ENCODE measurements around the gene PCCA.

Gene PCCA

DNA sequence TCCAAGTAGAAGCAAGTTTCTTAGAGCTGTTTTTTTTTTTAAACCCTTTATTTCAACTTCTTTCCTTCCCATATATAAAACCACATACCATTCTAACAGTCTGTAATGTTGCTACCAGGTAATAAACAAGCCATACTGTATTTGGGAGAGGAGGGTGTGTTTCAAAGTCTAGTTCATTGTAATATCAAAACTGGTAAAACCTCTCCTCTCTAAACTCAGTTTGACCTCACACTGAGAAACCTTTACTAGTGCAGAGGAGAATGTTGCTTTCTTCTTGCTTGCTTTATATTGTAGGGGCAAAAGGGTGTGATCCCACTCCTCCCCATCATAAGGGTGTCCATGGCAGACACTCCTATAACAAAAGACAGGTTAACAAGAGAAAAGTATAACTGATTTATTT is 344.6 kb downstream of the PCCA start:
- Histone ChIP-seq H3K4me2 (ENCODE audit: low read length) (peak overlapping the region; percentile 67), H3K27ac (ENCODE audit: low read length) (no peak overlapping the region)

DNA sequence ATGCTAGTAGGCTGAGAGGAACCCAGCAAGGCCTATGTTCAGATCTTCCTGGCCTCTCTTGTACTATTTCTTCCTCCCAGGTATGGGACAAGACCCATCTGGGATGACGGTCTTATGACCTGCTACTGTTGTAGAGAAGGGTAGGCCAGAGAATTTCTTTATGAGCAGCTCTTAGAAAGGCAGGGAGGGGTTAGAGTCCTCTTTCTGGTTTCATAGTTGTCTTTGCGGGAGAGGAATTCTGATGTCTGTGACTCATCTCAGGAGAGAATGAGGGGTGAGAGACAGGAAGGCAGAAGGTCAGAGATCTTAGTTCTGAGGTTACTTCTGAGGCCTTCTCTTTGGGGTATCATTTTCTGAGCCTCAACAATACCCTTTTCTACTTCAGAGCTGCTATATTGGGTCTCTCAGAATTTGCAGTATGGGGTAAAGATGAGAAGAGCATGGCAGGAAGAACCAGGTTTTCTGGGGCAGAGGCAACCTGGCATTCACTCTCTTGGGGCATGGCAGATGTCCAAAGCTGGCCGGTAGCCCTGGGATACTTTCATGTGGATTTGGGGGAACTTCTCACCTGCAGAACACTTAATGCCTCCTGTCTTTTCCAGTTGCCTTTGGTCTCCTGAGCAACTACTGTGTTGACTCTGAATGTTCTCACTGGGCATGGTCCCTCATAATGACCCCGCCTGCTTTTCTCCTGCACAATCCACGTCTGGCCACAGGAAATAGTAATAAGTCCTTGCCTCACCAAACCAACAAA is 345.3 kb downstream of the PCCA start:
- Histone ChIP-seq H3K4me3 (ENCODE audit: low read length) (peak overlapping the region; percentile 5; the same call in 1 of the 2 replicates), H3K79me2 (ENCODE audit: low read length) (no peaks in the 10 kb centered on the region), H2AFZ (ENCODE audit: low read depth, low read length) (no peak overlapping the region), H3K4me1 (ENCODE audit: low read length) (peaks cover 21% of the 10 kb centered on the region), H4K20me1 (ENCODE audit: insufficient read depth, low read length) (no peaks in the 10 kb centered on the region; the same call in 1 of the 2 replicates), H3K27me3 (ENCODE audit: low read depth, low read length) (no peaks in the 10 kb centered on the region), H3K9ac (ENCODE audit: low read length) (no peak overlapping the region), H3K4me2 (ENCODE audit: low read length) (peak overlapping the region; percentile 67), H3K27ac (ENCODE audit: low read length) (no peak overlapping the region), H3K36me3 (replicated peaks; ENCODE audit: low read depth, low read length) (peaks cover 3% of the 10 kb centered on the region), H3K9me3 (ENCODE audit: insufficient read depth, low read length) (no peaks in the 10 kb centered on the region)
- TF ChIP-seq, protein P1, sequence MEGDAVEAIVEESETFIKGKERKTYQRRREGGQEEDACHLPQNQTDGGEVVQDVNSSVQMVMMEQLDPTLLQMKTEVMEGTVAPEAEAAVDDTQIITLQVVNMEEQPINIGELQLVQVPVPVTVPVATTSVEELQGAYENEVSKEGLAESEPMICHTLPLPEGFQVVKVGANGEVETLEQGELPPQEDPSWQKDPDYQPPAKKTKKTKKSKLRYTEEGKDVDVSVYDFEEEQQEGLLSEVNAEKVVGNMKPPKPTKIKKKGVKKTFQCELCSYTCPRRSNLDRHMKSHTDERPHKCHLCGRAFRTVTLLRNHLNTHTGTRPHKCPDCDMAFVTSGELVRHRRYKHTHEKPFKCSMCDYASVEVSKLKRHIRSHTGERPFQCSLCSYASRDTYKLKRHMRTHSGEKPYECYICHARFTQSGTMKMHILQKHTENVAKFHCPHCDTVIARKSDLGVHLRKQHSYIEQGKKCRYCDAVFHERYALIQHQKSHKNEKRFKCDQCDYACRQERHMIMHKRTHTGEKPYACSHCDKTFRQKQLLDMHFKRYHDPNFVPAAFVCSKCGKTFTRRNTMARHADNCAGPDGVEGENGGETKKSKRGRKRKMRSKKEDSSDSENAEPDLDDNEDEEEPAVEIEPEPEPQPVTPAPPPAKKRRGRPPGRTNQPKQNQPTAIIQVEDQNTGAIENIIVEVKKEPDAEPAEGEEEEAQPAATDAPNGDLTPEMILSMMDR (IDR thresholded peaks at IDR 0.05; ENCODE audit: low read depth, low read length), result no peak
- no peak for TF ChIP-seq EZH2phosphoT487 (IDR thresholded peaks at IDR 0.05; ENCODE audit: low read depth)

More for the DNA sequence above, 344.6 kb downstream of the PCCA start:
- no peak overlapping the region for H2AFZ ChIP-seq (ENCODE audit: low read depth, low read length)
- H3K4me1 ChIP-seq (ENCODE audit: low read length), result peaks cover 21% of the 10 kb centered on the region
- no peak for TF ChIP-seq EZH2phosphoT487 (IDR thresholded peaks at IDR 0.05; ENCODE audit: low read depth)
- TF ChIP-seq, protein P1 (IDR thresholded peaks at IDR 0.05; ENCODE audit: low read depth, low read length), result no peak
- no peaks in the 10 kb centered on the region; the same call in 1 of the 2 replicates for H4K20me1 ChIP-seq (ENCODE audit: insufficient read depth, low read length)
- H3K27me3 ChIP-seq (ENCODE audit: low read depth, low read length), result no peaks in the 10 kb centered on the region
- no peak overlapping the region for H3K9ac ChIP-seq (ENCODE audit: low read length)
- no peaks in the 10 kb centered on the region for H3K79me2 ChIP-seq (ENCODE audit: low read length)
- peaks cover 3% of the 10 kb centered on the region for H3K36me3 ChIP-seq (replicated peaks; ENCODE audit: low read depth, low read length)
- no peaks in the 10 kb centered on the region for H3K9me3 ChIP-seq (ENCODE audit: insufficient read depth, low read length)
- H3K4me3 ChIP-seq (ENCODE audit: low read length), result no peak overlapping the region

DNA sequence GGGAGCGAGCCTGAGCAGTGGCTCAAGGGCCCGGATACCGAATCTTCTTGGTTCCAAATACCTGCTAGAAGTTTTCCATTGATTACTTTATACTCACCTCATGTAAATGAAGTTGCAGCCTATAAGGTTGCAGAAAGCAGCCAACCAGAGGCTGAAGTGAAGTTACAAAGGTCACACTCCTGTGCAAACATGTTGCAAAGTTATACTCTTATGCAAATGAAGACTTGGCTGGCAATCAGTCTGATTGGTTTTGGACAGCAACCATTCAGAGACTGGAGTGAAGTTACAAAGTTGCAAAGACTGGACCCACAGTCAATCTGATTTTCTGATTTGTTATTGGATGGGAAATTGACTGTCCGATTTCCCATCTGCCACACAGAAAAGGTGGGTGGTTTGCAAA is 347.2 kb downstream of the PCCA start:
- H3K79me2 ChIP-seq (ENCODE audit: low read length), result no peaks in the 10 kb centered on the region
- H2AFZ ChIP-seq (ENCODE audit: low read depth, low read length), result no peak overlapping the region
- no peaks in the 10 kb centered on the region; the same call in 1 of the 2 replicates for H4K20me1 ChIP-seq (ENCODE audit: insufficient read depth, low read length)
- no peak overlapping the region for H3K9ac ChIP-seq (ENCODE audit: low read length)
- H3K27ac ChIP-seq (ENCODE audit: low read length), result no peak overlapping the region
- H3K4me3 ChIP-seq (ENCODE audit: low read length), result no peak overlapping the region
- TF ChIP-seq, protein P1 (IDR thresholded peaks at IDR 0.05; ENCODE audit: low read depth, low read length), result no peak
- TF ChIP-seq EZH2phosphoT487 (IDR thresholded peaks at IDR 0.05; ENCODE audit: low read depth), result no peak
- H3K27me3 ChIP-seq (ENCODE audit: low read depth, low read length), result no peaks in the 10 kb centered on the region
- H3K4me1 ChIP-seq (ENCODE audit: low read length), result peaks cover 28% of the 10 kb centered on the region
- no peak overlapping the region for H3K4me2 ChIP-seq (ENCODE audit: low read length)
- H3K9me3 ChIP-seq (ENCODE audit: insufficient read depth, low read length), result no peaks in the 10 kb centered on the region
- H3K36me3 ChIP-seq (replicated peaks; ENCODE audit: low read depth, low read length), result peaks cover 3% of the 10 kb centered on the region

DNA sequence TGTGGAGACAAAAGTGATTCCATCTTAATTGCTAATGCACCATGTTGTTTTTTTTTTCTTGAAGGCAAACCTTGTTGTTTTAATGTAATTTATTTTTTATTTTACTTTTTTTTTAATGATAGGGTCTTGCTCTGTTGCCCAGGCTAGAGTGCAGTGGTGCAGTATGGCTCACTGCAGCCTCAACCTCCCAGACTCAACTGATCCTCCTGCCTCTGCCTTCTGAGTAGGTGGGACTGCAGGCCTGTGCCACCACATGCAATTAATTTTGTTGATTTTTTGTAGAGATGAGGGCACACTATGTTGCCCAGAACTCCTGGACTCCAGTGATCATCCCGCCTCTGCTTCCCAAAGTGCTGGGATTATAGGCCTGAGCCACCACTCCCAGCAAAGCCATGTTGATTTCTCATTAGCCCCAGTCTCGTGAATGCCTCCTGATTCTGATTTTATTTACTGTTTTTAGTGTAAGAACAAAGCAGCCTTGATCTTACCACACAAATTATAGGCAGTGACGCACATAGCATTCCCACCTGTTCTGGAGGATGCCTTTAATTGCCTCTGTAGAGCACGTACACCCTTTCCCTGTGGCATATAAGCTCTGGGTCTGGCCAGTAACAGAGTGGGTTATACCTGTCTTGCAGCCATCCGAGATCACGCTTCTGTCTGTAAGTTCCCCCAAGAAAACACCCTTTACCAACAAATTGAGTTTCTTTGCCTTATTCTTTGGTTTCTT is 349.3 kb downstream of the PCCA start:
- H3K36me3 ChIP-seq (replicated peaks; ENCODE audit: low read depth, low read length), result peaks cover 3% of the 10 kb centered on the region
- H3K4me1 ChIP-seq (ENCODE audit: low read length), result peaks cover 33% of the 10 kb centered on the region
- no peaks in the 10 kb centered on the region for H3K9me3 ChIP-seq (ENCODE audit: insufficient read depth, low read length)
- no peak overlapping the region for H2AFZ ChIP-seq (ENCODE audit: low read depth, low read length)
- no peaks in the 10 kb centered on the region for H3K79me2 ChIP-seq (ENCODE audit: low read length)
- H3K4me2 ChIP-seq (ENCODE audit: low read length), result no peak overlapping the region
- no peaks in the 10 kb centered on the region for H3K27me3 ChIP-seq (ENCODE audit: low read depth, low read length)
- no peak overlapping the region for H3K4me3 ChIP-seq (ENCODE audit: low read length)
- H4K20me1 ChIP-seq (ENCODE audit: insufficient read depth, low read length), result no peaks in the 10 kb centered on the region; the same call in 1 of the 2 replicates
- no peak overlapping the region for H3K9ac ChIP-seq (ENCODE audit: low read length)
- TF ChIP-seq, protein P1 (IDR thresholded peaks at IDR 0.05; ENCODE audit: low read depth, low read length), result no peak
- H3K27ac ChIP-seq (ENCODE audit: low read length), result no peak overlapping the region
